Breast epithelium (tissue), 3 donors: ENCODE data around the gene GET4.

Source experiments
- CTCF ChIP-seq, 3 donors: fragments of 450-650 bp; IDR thresholded peaks; one replicate each; pipeline ENCODE4 v1.5.1; 2016 to 2017; ENCODE audit warnings: antibody characterized with exemption in 3 of 3, mild to moderate bottlenecking in 3 of 3, moderate library complexity in 3 of 3
- POLR2A ChIP-seq: fragments of 450-650 bp; IDR thresholded peaks from one replicate; pipeline ENCODE4 v1.6.1; 2016; ENCODE audit warnings: antibody characterized with exemption, mild to moderate bottlenecking, moderate library complexity
- POLR2AphosphoS5 ChIP-seq, 3 donors: sonication (generic); formaldehyde crosslinking; IDR thresholded peaks; one replicate each; pipeline ENCODE4 v1.6.1; 2017; ENCODE audit warnings: antibody characterized with exemption in 3 of 3

GRCh38 chr7:844514-844913 is 31.8 kb upstream of the GET4 start:
- TF ChIP-seq CTCF (IDR thresholded peaks at IDR 0.05), result no peak
- no peak for TF ChIP-seq POLR2AphosphoS5 (IDR thresholded peaks at IDR 0.05)
- no peak for TF ChIP-seq POLR2A
